Measurements from ENCODE around the gene KIF26A. TPM values are rescaled to one million over a fixed set of nuclear protein-coding genes. Genes with fewer than 3 reads are reported as not detected.

The KIF26A gene
- total and polyA plus RNA-seq, 2 of the 13 experiments (the other 11 are each of a cell fraction or from before 2014, with no cell fraction given): not detected

DNA sequence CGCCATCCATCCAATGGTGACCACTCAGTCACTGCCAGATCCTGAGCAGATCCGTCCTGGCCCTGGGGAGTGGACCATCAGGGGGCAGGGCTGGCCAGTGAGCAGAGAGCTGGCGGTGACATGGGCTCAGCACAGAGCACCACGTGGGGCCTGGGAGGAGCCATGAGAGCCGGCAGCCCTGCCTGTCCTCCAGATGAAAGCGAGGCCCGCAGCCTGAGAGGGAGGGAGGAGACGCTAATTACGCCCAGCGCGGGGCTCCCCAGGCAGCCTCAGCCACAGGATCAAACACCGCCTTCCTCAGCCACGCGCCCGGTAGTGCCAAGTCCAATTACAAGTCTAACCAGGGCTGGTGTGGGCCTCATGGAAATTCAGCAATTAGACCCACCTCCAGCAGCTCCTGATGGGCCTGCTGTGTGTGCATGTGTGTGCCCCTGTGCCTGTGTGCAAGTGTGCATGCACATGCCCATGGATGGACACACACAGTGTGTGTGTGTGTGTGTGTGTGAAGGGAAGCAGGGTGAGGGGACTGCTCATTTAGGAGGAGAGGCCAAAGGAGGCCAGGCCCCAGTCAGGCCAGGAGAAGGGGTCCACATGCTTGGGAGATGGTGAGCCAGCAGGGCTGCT, 68.0 kb downstream of the KIF26A start (continued):
- TF ChIP-seq, protein P1, sequence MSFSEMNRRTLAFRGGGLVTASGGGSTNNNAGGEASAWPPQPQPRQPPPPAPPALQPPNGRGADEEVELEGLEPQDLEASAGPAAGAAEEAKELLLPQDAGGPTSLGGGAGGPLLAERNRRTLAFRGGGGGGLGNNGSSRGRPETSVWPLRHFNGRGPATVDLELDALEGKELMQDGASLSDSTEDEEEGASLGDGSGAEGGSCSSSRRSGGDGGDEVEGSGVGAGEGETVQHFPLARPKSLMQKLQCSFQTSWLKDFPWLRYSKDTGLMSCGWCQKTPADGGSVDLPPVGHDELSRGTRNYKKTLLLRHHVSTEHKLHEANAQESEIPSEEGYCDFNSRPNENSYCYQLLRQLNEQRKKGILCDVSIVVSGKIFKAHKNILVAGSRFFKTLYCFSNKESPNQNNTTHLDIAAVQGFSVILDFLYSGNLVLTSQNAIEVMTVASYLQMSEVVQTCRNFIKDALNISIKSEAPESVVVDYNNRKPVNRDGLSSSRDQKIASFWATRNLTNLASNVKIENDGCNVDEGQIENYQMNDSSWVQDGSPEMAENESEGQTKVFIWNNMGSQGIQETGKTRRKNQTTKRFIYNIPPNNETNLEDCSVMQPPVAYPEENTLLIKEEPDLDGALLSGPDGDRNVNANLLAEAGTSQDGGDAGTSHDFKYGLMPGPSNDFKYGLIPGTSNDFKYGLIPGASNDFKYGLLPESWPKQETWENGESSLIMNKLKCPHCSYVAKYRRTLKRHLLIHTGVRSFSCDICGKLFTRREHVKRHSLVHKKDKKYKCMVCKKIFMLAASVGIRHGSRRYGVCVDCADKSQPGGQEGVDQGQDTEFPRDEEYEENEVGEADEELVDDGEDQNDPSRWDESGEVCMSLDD (CRISPR knock-in tag; IDR thresholded peaks at IDR 0.05; ENCODE audit: borderline replicate concordance): no peak
- TF ChIP-seq ZNF614 (CRISPR knock-in tag; IDR thresholded peaks at IDR 0.05; ENCODE audit: borderline replicate concordance): no peak
- TF ChIP-seq, protein P2, sequence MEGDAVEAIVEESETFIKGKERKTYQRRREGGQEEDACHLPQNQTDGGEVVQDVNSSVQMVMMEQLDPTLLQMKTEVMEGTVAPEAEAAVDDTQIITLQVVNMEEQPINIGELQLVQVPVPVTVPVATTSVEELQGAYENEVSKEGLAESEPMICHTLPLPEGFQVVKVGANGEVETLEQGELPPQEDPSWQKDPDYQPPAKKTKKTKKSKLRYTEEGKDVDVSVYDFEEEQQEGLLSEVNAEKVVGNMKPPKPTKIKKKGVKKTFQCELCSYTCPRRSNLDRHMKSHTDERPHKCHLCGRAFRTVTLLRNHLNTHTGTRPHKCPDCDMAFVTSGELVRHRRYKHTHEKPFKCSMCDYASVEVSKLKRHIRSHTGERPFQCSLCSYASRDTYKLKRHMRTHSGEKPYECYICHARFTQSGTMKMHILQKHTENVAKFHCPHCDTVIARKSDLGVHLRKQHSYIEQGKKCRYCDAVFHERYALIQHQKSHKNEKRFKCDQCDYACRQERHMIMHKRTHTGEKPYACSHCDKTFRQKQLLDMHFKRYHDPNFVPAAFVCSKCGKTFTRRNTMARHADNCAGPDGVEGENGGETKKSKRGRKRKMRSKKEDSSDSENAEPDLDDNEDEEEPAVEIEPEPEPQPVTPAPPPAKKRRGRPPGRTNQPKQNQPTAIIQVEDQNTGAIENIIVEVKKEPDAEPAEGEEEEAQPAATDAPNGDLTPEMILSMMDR (CRISPR knock-in tag; IDR thresholded peaks at IDR 0.05): peak; percentile 23; the same call in 1 of the 2 replicates
- no peak for TF ChIP-seq ZNF747 (CRISPR knock-in tag; IDR thresholded peaks at IDR 0.05; ENCODE audit: borderline replicate concordance)
- TF ChIP-seq, protein P3, sequence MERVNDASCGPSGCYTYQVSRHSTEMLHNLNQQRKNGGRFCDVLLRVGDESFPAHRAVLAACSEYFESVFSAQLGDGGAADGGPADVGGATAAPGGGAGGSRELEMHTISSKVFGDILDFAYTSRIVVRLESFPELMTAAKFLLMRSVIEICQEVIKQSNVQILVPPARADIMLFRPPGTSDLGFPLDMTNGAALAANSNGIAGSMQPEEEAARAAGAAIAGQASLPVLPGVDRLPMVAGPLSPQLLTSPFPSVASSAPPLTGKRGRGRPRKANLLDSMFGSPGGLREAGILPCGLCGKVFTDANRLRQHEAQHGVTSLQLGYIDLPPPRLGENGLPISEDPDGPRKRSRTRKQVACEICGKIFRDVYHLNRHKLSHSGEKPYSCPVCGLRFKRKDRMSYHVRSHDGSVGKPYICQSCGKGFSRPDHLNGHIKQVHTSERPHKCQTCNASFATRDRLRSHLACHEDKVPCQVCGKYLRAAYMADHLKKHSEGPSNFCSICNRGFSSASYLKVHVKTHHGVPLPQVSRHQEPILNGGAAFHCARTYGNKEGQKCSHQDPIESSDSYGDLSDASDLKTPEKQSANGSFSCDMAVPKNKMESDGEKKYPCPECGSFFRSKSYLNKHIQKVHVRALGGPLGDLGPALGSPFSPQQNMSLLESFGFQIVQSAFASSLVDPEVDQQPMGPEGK (CRISPR knock-in tag; IDR thresholded peaks at IDR 0.05): no peak
- TF ChIP-seq TMF1 (CRISPR knock-in tag; IDR thresholded peaks at IDR 0.05; ENCODE audit: low read depth): no peak
- no peak for TF ChIP-seq ARID2 (CRISPR knock-in tag; IDR thresholded peaks at IDR 0.05; ENCODE audit: borderline replicate concordance)
- no peak for TF ChIP-seq HHEX (CRISPR knock-in tag; IDR thresholded peaks at IDR 0.05)
- no peak for TF ChIP-seq SKI (IDR thresholded peaks at IDR 0.05; ENCODE audit: partially characterized antibody)
- TF ChIP-seq, protein P4, sequence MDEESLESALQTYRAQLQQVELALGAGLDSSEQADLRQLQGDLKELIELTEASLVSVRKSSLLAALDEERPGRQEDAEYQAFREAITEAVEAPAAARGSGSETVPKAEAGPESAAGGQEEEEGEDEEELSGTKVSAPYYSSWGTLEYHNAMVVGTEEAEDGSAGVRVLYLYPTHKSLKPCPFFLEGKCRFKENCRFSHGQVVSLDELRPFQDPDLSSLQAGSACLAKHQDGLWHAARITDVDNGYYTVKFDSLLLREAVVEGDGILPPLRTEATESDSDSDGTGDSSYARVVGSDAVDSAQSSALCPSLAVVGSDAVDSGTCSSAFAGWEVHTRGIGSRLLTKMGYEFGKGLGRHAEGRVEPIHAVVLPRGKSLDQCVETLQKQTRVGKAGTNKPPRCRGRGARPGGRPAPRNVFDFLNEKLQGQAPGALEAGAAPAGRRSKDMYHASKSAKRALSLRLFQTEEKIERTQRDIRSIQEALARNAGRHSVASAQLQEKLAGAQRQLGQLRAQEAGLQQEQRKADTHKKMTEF (CRISPR knock-in tag; IDR thresholded peaks at IDR 0.05): no peak
- TF ChIP-seq GTF3A (CRISPR knock-in tag; conservative IDR thresholded peaks at IDR 0.05): no peak
- TF ChIP-seq, protein P5, sequence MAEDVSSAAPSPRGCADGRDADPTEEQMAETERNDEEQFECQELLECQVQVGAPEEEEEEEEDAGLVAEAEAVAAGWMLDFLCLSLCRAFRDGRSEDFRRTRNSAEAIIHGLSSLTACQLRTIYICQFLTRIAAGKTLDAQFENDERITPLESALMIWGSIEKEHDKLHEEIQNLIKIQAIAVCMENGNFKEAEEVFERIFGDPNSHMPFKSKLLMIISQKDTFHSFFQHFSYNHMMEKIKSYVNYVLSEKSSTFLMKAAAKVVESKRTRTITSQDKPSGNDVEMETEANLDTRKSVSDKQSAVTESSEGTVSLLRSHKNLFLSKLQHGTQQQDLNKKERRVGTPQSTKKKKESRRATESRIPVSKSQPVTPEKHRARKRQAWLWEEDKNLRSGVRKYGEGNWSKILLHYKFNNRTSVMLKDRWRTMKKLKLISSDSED (CRISPR knock-in tag; IDR thresholded peaks at IDR 0.05): no peak
- TF ChIP-seq, protein P6, sequence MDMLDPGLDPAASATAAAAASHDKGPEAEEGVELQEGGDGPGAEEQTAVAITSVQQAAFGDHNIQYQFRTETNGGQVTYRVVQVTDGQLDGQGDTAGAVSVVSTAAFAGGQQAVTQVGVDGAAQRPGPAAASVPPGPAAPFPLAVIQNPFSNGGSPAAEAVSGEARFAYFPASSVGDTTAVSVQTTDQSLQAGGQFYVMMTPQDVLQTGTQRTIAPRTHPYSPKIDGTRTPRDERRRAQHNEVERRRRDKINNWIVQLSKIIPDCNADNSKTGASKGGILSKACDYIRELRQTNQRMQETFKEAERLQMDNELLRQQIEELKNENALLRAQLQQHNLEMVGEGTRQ (IDR thresholded peaks at IDR 0.05; ENCODE audit: low read depth, low read length): peak; percentile 31; the same call in 1 of the 2 replicates
- TF ChIP-seq, protein P6 (CRISPR knock-in tag; IDR thresholded peaks at IDR 0.05; ENCODE audit: borderline replicate concordance): no peak; the same call in 1 of the 2 replicates
- TF ChIP-seq, protein P7, sequence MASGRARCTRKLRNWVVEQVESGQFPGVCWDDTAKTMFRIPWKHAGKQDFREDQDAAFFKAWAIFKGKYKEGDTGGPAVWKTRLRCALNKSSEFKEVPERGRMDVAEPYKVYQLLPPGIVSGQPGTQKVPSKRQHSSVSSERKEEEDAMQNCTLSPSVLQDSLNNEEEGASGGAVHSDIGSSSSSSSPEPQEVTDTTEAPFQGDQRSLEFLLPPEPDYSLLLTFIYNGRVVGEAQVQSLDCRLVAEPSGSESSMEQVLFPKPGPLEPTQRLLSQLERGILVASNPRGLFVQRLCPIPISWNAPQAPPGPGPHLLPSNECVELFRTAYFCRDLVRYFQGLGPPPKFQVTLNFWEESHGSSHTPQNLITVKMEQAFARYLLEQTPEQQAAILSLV (CRISPR knock-in tag; IDR thresholded peaks at IDR 0.05; ENCODE audit: borderline replicate concordance): no peak

Data from HepG2 (cell line).